HepG2 (cell line): Measurements from ENCODE around the gene BICRAL. TPM values are rescaled to one million over a fixed set of nuclear protein-coding genes. Genes with fewer than 3 reads are reported as not detected.

Experiments
- CHD4 ChIP-seq: fragments of 200-600 bp; sonication (generic); IDR thresholded peaks from 2 replicates; pipeline ENCODE4 v1.7.0; 2017; ENCODE audit warnings: mild to moderate bottlenecking, low read length, borderline replicate concordance
- ISX ChIP-seq: sonication (generic); formaldehyde crosslinking; conservative IDR thresholded peaks from 2 replicates; pipeline ENCODE4 v1.5.0; 2020; ENCODE audit warnings: missing genetic modification reagents
- NFKB2 ChIP-seq: sonication (generic); formaldehyde crosslinking; IDR thresholded peaks from 2 replicates; pipeline ENCODE4 v1.4.0; 2020; ENCODE audit warnings: missing genetic modification reagents, borderline replicate concordance
- SCMH1 ChIP-seq: sonication (generic); formaldehyde crosslinking; IDR thresholded peaks from 2 replicates; pipeline ENCODE4 v1.9.0; 2021; ENCODE audit warnings: missing genetic modification reagents, mild to moderate bottlenecking, borderline replicate concordance
- SMAD9 ChIP-seq: sonication (generic); formaldehyde crosslinking; IDR thresholded peaks from 2 replicates; pipeline ENCODE4 v1.5.1; 2020; ENCODE audit warnings: mild to moderate bottlenecking, missing genetic modification reagents
- SOX5 ChIP-seq: IDR thresholded peaks from 2 replicates; pipeline ENCODE4 v1.6.1; 2016; ENCODE audit warnings: borderline replicate concordance
- ZNF121 ChIP-seq: sonication (generic); formaldehyde crosslinking; IDR thresholded peaks from 2 replicates; pipeline ENCODE4 v1.5.0; 2020; ENCODE audit warnings: mild to moderate bottlenecking, missing genetic modification reagents
- ZNF180 ChIP-seq: sonication (generic); formaldehyde crosslinking; IDR thresholded peaks from 2 replicates; pipeline ENCODE4 v1.4.0; 2020; ENCODE audit warnings: low read depth, missing genetic modification reagents, borderline replicate concordance
- ZNF329 ChIP-seq: sonication (generic); formaldehyde crosslinking; IDR thresholded peaks from 2 replicates; pipeline ENCODE4 v1.9.0; 2021; ENCODE audit warnings: low read depth, mild to moderate bottlenecking, missing genetic modification reagents
- ZNF451 ChIP-seq: sonication (generic); formaldehyde crosslinking; IDR thresholded peaks from 2 replicates; pipeline ENCODE4 v1.5.0; 2020; ENCODE audit warnings: mild to moderate bottlenecking, missing genetic modification reagents
- ZNF782 ChIP-seq: sonication (generic); formaldehyde crosslinking; IDR thresholded peaks from 2 replicates; pipeline ENCODE4 v1.4.0; 2020; ENCODE audit warnings: missing genetic modification reagents, mild to moderate bottlenecking, borderline replicate concordance
- ZNF879 ChIP-seq: sonication (generic); formaldehyde crosslinking; IDR thresholded peaks from 2 replicates; pipeline ENCODE4 v1.8.1; 2023; ENCODE audit warnings: missing genetic modification reagents
- polyA plus RNA-seq, 8 experiments: library from polyadenylated mRNA; depleted of rRNA in 3 of 8; stranded (reverse) in 7 of 8; unstranded in 1 of 8; fragments of >200 nt; fragmentation: Illumina TruSeq in 4 of 8; extraction: Trizol in 4 of 8; gene quantifications; 2 replicates each; pipeline versions ENCODE4 v1.2.1 to v1.2.3, GENCODE V29; 2011 to 2016; ENCODE audit warnings: low read depth in 4 of 8, missing spikeins in 1 of 8, mixed read lengths in 1 of 8; ENCODE audit not compliant: insufficient read depth in 1 of 8
- total RNA-seq, 5 experiments: library from RNA; depleted of rRNA; stranded (reverse); fragments of >200 nt; fragmentation: Illumina TruSeq; extraction: Trizol; gene quantifications; 2 replicates each; pipeline ENCODE4 v1.2.3, GENCODE V29; 2016; ENCODE audit warnings: low read depth in 1 of 5
- TF ChIP-seq, protein P1 (sequence below): sonication (generic); formaldehyde crosslinking; IDR thresholded peaks from 2 replicates; pipeline ENCODE4 v1.4.0; 2020; ENCODE audit warnings: mild to moderate bottlenecking, missing genetic modification reagents
- TF ChIP-seq, protein P2 (sequence below): sonication (generic); formaldehyde crosslinking; IDR thresholded peaks from 2 replicates; pipeline ENCODE4 v1.4.0; 2020; ENCODE audit warnings: missing genetic modification reagents
- TF ChIP-seq, protein P3 (sequence below): sonication (generic); formaldehyde crosslinking; IDR thresholded peaks from 2 replicates; pipeline ENCODE4 v1.8.0; 2022; ENCODE audit warnings: low read depth, missing genetic modification reagents
- TF ChIP-seq, protein P4 (sequence below): IDR thresholded peaks from 2 replicates; pipeline ENCODE4 v1.6.1; 2016

The BICRAL gene
- total and polyA plus RNA-seq, 2 of the 13 experiments (the other 11 are each of a cell fraction or from before 2014, with no cell fraction given), result 5.0 to 13.5 TPM

DNA sequence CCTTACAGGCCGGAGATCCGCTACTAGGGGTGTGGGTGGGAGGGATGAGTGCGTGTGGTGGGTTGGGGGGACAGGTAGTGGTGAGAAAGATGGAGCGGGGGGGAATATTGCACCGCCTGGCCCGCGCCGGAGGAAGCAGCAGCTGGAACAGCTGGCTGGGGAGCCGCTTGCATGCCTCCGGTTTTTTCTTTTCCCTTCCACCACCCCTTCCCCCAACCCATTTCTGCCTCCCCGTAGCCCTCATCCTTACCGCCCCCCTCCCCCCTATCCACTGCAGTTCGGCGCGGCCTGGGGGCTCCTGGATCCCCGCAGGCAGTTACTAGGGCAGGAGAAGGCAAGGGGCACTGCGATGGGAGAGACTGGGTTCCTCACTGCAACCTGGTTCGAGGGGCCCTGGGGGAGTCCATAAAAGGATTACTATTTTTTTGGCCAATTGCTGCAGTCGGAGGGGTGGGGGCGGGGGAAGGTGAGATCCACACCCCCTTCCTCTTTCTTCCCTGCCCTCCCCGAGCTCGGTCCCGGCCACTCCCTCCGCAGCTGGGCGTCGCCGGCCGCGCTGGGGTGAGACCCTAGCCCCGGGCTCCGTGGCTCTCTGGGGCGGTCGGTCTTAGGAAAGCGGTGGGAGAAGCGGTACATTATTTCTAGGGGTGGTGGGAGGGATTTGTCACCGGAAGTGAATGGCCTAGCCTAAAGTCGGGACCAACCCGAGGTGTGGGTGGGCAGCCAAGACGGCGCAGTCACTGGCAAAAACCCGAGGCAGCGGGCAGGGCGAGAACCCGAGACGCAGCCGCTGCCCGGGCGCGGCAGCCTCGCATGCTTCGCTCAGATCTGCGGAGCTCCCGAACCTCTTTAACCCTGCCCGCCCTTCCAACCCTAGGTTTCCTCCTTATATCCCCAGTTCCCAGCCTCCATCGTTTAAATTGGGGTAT is 35.1 kb upstream of the BICRAL start (continued):
- TF ChIP-seq, protein P1, sequence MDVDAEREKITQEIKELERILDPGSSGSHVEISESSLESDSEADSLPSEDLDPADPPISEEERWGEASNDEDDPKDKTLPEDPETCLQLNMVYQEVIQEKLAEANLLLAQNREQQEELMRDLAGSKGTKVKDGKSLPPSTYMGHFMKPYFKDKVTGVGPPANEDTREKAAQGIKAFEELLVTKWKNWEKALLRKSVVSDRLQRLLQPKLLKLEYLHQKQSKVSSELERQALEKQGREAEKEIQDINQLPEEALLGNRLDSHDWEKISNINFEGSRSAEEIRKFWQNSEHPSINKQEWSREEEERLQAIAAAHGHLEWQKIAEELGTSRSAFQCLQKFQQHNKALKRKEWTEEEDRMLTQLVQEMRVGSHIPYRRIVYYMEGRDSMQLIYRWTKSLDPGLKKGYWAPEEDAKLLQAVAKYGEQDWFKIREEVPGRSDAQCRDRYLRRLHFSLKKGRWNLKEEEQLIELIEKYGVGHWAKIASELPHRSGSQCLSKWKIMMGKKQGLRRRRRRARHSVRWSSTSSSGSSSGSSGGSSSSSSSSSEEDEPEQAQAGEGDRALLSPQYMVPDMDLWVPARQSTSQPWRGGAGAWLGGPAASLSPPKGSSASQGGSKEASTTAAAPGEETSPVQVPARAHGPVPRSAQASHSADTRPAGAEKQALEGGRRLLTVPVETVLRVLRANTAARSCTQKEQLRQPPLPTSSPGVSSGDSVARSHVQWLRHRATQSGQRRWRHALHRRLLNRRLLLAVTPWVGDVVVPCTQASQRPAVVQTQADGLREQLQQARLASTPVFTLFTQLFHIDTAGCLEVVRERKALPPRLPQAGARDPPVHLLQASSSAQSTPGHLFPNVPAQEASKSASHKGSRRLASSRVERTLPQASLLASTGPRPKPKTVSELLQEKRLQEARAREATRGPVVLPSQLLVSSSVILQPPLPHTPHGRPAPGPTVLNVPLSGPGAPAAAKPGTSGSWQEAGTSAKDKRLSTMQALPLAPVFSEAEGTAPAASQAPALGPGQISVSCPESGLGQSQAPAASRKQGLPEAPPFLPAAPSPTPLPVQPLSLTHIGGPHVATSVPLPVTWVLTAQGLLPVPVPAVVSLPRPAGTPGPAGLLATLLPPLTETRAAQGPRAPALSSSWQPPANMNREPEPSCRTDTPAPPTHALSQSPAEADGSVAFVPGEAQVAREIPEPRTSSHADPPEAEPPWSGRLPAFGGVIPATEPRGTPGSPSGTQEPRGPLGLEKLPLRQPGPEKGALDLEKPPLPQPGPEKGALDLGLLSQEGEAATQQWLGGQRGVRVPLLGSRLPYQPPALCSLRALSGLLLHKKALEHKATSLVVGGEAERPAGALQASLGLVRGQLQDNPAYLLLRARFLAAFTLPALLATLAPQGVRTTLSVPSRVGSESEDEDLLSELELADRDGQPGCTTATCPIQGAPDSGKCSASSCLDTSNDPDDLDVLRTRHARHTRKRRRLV, result peak; percentile 36; the same call in 1 of the 2 replicates
- TF ChIP-seq NFKB2 (CRISPR knock-in tag), result peak; percentile 45; the same call in 1 of the 2 replicates
- TF ChIP-seq ZNF782 (CRISPR knock-in tag), result peak; percentile 82
- no peak for TF ChIP-seq ZNF180 (CRISPR knock-in tag)
- TF ChIP-seq ISX (CRISPR knock-in tag), result no peak
- peak; percentile 68 for TF ChIP-seq ZNF329 (CRISPR knock-in tag)
- peak; percentile 82; the same call in 1 of the 2 replicates for TF ChIP-seq ZNF451 (CRISPR knock-in tag)
- no peak for TF ChIP-seq SCMH1 (CRISPR knock-in tag)
- TF ChIP-seq SMAD9 (CRISPR knock-in tag), result 0 out of 2 replicates have a peak, but pooled peaks have one; percentile 28
- TF ChIP-seq ZNF879 (CRISPR knock-in tag), result no peak
- TF ChIP-seq, protein P2, sequence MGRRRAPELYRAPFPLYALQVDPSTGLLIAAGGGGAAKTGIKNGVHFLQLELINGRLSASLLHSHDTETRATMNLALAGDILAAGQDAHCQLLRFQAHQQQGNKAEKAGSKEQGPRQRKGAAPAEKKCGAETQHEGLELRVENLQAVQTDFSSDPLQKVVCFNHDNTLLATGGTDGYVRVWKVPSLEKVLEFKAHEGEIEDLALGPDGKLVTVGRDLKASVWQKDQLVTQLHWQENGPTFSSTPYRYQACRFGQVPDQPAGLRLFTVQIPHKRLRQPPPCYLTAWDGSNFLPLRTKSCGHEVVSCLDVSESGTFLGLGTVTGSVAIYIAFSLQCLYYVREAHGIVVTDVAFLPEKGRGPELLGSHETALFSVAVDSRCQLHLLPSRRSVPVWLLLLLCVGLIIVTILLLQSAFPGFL (CRISPR knock-in tag), result no peak
- TF ChIP-seq SOX5 (CRISPR knock-in tag), result peak; percentile 58; the same call in 1 of the 2 replicates
- 0 out of 2 replicates have a peak, but pooled peaks have one; percentile 25 for TF ChIP-seq ZNF121 (CRISPR knock-in tag)
- TF ChIP-seq CHD4, result no peak
- TF ChIP-seq, protein P3, sequence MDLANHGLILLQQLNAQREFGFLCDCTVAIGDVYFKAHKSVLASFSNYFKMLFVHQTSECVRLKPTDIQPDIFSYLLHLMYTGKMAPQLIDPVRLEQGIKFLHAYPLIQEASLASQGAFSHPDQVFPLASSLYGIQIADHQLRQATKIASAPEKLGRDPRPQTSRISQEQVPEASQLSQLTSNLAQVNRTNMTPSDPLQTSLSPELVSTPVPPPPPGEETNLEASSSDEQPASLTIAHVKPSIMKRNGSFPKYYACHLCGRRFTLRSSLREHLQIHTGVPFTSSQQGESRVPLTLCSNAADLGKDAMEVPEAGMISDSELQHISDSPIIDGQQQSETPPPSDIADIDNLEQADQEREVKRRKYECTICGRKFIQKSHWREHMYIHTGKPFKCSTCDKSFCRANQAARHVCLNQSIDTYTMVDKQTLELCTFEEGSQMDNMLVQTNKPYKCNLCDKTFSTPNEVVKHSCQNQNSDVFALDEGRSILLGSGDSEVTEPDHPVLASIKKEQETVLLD, result no peak; the same call in 1 of the 2 replicates
- TF ChIP-seq, protein P4, sequence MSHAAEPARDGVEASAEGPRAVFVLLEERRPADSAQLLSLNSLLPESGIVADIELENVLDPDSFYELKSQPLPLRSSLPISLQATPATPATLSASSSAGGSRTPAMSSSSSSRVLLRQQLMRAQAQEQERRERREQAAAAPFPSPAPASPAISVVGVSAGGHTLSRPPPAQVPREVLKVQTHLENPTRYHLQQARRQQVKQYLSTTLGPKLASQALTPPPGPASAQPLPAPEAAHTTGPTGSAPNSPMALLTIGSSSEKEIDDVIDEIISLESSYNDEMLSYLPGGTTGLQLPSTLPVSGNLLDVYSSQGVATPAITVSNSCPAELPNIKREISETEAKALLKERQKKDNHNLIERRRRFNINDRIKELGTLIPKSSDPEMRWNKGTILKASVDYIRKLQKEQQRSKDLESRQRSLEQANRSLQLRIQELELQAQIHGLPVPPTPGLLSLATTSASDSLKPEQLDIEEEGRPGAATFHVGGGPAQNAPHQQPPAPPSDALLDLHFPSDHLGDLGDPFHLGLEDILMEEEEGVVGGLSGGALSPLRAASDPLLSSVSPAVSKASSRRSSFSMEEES (CRISPR knock-in tag), result peak; percentile 30; the same call in 1 of the 2 replicates
